ENCODE results near the gene VCAM1. TPM values are rescaled to one million over a fixed set of nuclear protein-coding genes. Genes with fewer than 3 reads are reported as not detected.
"Not testable (repeated sequence)": the region's sequence is repeated elsewhere in the genome, so short reads cannot be mapped to it uniquely, and the experiment has no call there.

VCAM1 gene
- total and polyA plus RNA-seq, 3 experiments from 2014 or later = 0.51 to 4.0 (median 3.5) TPM

- DNase-seq = no peak
- Histone ChIP-seq H3K4me3 (ENCODE audit: low read length) (no peak overlapping the region), H3K36me3 (ENCODE audit: insufficient read depth, low read length) (no peaks in the 10 kb centered on the region), H3K4me1 (ENCODE audit: insufficient read depth, low read length) (no peaks in the 10 kb centered on the region), H3K27me3 (ENCODE audit: insufficient read depth, low read length, poor library complexity, severe bottlenecking) (no peaks in the 10 kb centered on the region), H3K9me3 (ENCODE audit: low read length) (no peaks in the 10 kb centered on the region), H3K27ac (ENCODE audit: low read depth, low read length) (no peak overlapping the region)
- H3K4me1 Mint-ChIP-seq = peaks cover 0 to 2% (median 0%) of the 10 kb centered on the region in 3 donors
- ChIA-PET CTCF (no interaction called here), POLR2A (no interaction called here)
- H3K4me3 Mint-ChIP-seq = no peak overlapping the region
- H3K27me3 Mint-ChIP-seq = peaks cover 0 to 3% of the 10 kb centered on the region in 2 donors
- H3K9me3 Mint-ChIP-seq = no peaks in the 10 kb centered on the region
- no peak overlapping the region for H3K27ac Mint-ChIP-seq
- no peaks in the 10 kb centered on the region for H3K36me3 Mint-ChIP-seq
Measured at GRCh38 chr1:100769323-100769722, 49.8 kb downstream of the VCAM1 start.

GRCh38 chr1:100769906-100770646 lies 50.5 kb downstream of the VCAM1 start:
- CTCF ChIA-PET = no interaction called here
- H3K27me3 Mint-ChIP-seq = no peaks in the 10 kb centered on the region
- H3K4me1 ChIP-seq (ENCODE audit: insufficient read depth, low read length) = no peaks in the 10 kb centered on the region
- no peak for DNase-seq
- no peaks in the 10 kb centered on the region for H3K36me3 Mint-ChIP-seq
- POLR2A ChIA-PET = no interaction called here
- H3K4me1 Mint-ChIP-seq = peaks cover 0 to 4% (median 0%) of the 10 kb centered on the region in 3 donors
- no peaks in the 10 kb centered on the region for H3K9me3 ChIP-seq (ENCODE audit: low read length)
- H3K27me3 ChIP-seq (ENCODE audit: insufficient read depth, low read length, poor library complexity, severe bottlenecking) = no peaks in the 10 kb centered on the region
- H3K9me3 Mint-ChIP-seq = no peaks in the 10 kb centered on the region
- no peak overlapping the region for H3K4me3 ChIP-seq (ENCODE audit: low read length)
- no peak overlapping the region for H3K27ac ChIP-seq (ENCODE audit: low read depth, low read length)
- no peak overlapping the region for H3K27ac Mint-ChIP-seq
- H3K36me3 ChIP-seq (ENCODE audit: insufficient read depth, low read length) = no peaks in the 10 kb centered on the region
- no peak overlapping the region for H3K4me3 Mint-ChIP-seq

- POLR2A ChIA-PET = no interaction called here
Measured at GRCh38 chr1:100773444-100773843, 53.9 kb downstream of the VCAM1 start.

GRCh38 chr1:100774370-100774769 lies 54.8 kb downstream of the VCAM1 start:
- H3K4me1 Mint-ChIP-seq = peaks cover 0 to 4% (median 0%) of the 10 kb centered on the region in 3 donors
- Histone ChIP-seq H3K36me3 (ENCODE audit: insufficient read depth, low read length) (no peaks in the 10 kb centered on the region), H3K9me3 (ENCODE audit: low read length) (no peaks in the 10 kb centered on the region), H3K27me3 (ENCODE audit: insufficient read depth, low read length, poor library complexity, severe bottlenecking) (no peaks in the 10 kb centered on the region), H3K4me1 (ENCODE audit: insufficient read depth, low read length) (no peaks in the 10 kb centered on the region), H3K27ac (ENCODE audit: low read depth, low read length) (no peak overlapping the region), H3K4me3 (ENCODE audit: low read length) (no peak overlapping the region)
- peak overlapping the region in 1 of 8 donors; percentile 62 for H3K27ac Mint-ChIP-seq
- peaks cover 3 to 5% of the 10 kb centered on the region in 2 donors for H3K27me3 Mint-ChIP-seq
- H3K9me3 Mint-ChIP-seq = peaks cover 0 to 4% (median 0%) of the 10 kb centered on the region in 5 donors
- H3K4me3 Mint-ChIP-seq = no peak overlapping the region
- ChIA-PET CTCF (no interaction called here), POLR2A (no interaction called here)
- no peak for DNase-seq
- no peaks in the 10 kb centered on the region for H3K36me3 Mint-ChIP-seq

More at GRCh38 chr1:100773444-100773843, 53.9 kb downstream of the VCAM1 start:
- Mint-ChIP-seq H3K27me3 (peaks cover 0 to 3% of the 10 kb centered on the region in 2 donors), H3K4me1 (peaks cover 0 to 4% (median 0%) of the 10 kb centered on the region in 3 donors), H3K36me3 (no peaks in the 10 kb centered on the region), H3K27ac (no peak overlapping the region), H3K9me3 (no peaks in the 10 kb centered on the region), H3K4me3 (no peak overlapping the region)
- H3K27ac ChIP-seq (ENCODE audit: low read depth, low read length) = no peak overlapping the region
- no peak for DNase-seq
- CTCF ChIA-PET = no interaction called here
- H3K27me3 ChIP-seq (ENCODE audit: insufficient read depth, low read length, poor library complexity, severe bottlenecking) = no peaks in the 10 kb centered on the region
- H3K36me3 ChIP-seq (ENCODE audit: insufficient read depth, low read length) = no peaks in the 10 kb centered on the region
- H3K9me3 ChIP-seq (ENCODE audit: low read length) = no peaks in the 10 kb centered on the region
- no peaks in the 10 kb centered on the region for H3K4me1 ChIP-seq (ENCODE audit: insufficient read depth, low read length)
- no peak overlapping the region for H3K4me3 ChIP-seq (ENCODE audit: low read length)

- POLR2A ChIA-PET = no interaction called here
Measured at GRCh38 chr1:100775483-100775882, 55.9 kb downstream of the VCAM1 start.

GRCh38 chr1:100778748-100779147 lies 59.2 kb downstream of the VCAM1 start:
- Mint-ChIP-seq H3K27me3 (peaks cover 3 to 5% of the 10 kb centered on the region in 2 donors), H3K9me3 (peaks cover 0 to 7% (median 4%) of the 10 kb centered on the region in 5 donors), H3K4me3 (no peak overlapping the region), H3K4me1 (peaks cover 0 to 4% (median 0%) of the 10 kb centered on the region in 3 donors), H3K36me3 (peaks cover 0 to 6% (median 5%) of the 10 kb centered on the region in 3 donors), H3K27ac (no peak overlapping the region)
- H3K4me3 ChIP-seq (ENCODE audit: low read length) = no peak overlapping the region
- no peaks in the 10 kb centered on the region for H3K4me1 ChIP-seq (ENCODE audit: insufficient read depth, low read length)
- POLR2A ChIA-PET = no interaction called here
- no peaks in the 10 kb centered on the region for H3K27me3 ChIP-seq (ENCODE audit: insufficient read depth, low read length, poor library complexity, severe bottlenecking)
- no peaks in the 10 kb centered on the region for H3K36me3 ChIP-seq (ENCODE audit: insufficient read depth, low read length)
- no peak for DNase-seq
- H3K27ac ChIP-seq (ENCODE audit: low read depth, low read length) = no peak overlapping the region
- CTCF ChIA-PET = no interaction called here
- no peaks in the 10 kb centered on the region for H3K9me3 ChIP-seq (ENCODE audit: low read length)

More at GRCh38 chr1:100775483-100775882, 55.9 kb downstream of the VCAM1 start:
- Histone ChIP-seq H3K27me3 (ENCODE audit: insufficient read depth, low read length, poor library complexity, severe bottlenecking) (no peaks in the 10 kb centered on the region), H3K4me1 (ENCODE audit: insufficient read depth, low read length) (no peaks in the 10 kb centered on the region), H3K9me3 (ENCODE audit: low read length) (no peaks in the 10 kb centered on the region), H3K36me3 (ENCODE audit: insufficient read depth, low read length) (no peaks in the 10 kb centered on the region), H3K27ac (ENCODE audit: low read depth, low read length) (no peak overlapping the region), H3K4me3 (ENCODE audit: low read length) (no peak overlapping the region)
- Mint-ChIP-seq H3K36me3 (no peaks in the 10 kb centered on the region), H3K4me1 (peaks cover 0 to 4% (median 0%) of the 10 kb centered on the region in 3 donors), H3K9me3 (peaks cover 0 to 5% (median 0%) of the 10 kb centered on the region in 5 donors), H3K27ac (no peak overlapping the region), H3K4me3 (no peak overlapping the region), H3K27me3 (peaks cover 3 to 5% of the 10 kb centered on the region in 2 donors)
- DNase-seq = no peak
- CTCF ChIA-PET = no interaction called here

- Mint-ChIP-seq H3K4me1 (peaks cover 0 to 5% (median 0%) of the 10 kb centered on the region in 3 donors), H3K27me3 (peaks cover 0 to 5% of the 10 kb centered on the region in 2 donors), H3K27ac (no peak overlapping the region), H3K9me3 (peaks cover 0 to 7% (median 4%) of the 10 kb centered on the region in 5 donors), H3K4me3 (no peak overlapping the region), H3K36me3 (peaks cover 0 to 6% (median 5%) of the 10 kb centered on the region in 3 donors)
- Histone ChIP-seq H3K27me3 (ENCODE audit: insufficient read depth, low read length, poor library complexity, severe bottlenecking) (no peaks in the 10 kb centered on the region), H3K4me3 (ENCODE audit: low read length) (no peak overlapping the region), H3K4me1 (ENCODE audit: insufficient read depth, low read length) (no peaks in the 10 kb centered on the region), H3K27ac (ENCODE audit: low read depth, low read length) (no peak overlapping the region), H3K36me3 (ENCODE audit: insufficient read depth, low read length) (no peaks in the 10 kb centered on the region), H3K9me3 (ENCODE audit: low read length) (no peaks in the 10 kb centered on the region)
- ChIA-PET POLR2A (no interaction called here), CTCF (no interaction called here)
- no peak for DNase-seq
Measured at GRCh38 chr1:100780814-100781213, 61.3 kb downstream of the VCAM1 start.

GRCh38 chr1:100781728-100782127 lies 62.2 kb downstream of the VCAM1 start:
- POLR2A ChIA-PET; H3K27me3 ChIP-seq (ENCODE audit: insufficient read depth, low read length, poor library complexity, severe bottlenecking); H3K36me3 ChIP-seq (ENCODE audit: insufficient read depth, low read length); H3K4me3 Mint-ChIP-seq; H3K9me3 ChIP-seq (ENCODE audit: low read length); H3K4me1 Mint-ChIP-seq; H3K4me3 ChIP-seq (ENCODE audit: low read length); H3K27ac Mint-ChIP-seq; CTCF ChIA-PET; DNase-seq; H3K9me3 Mint-ChIP-seq; H3K27me3 Mint-ChIP-seq; H3K27ac ChIP-seq (ENCODE audit: low read depth, low read length); H3K4me1 ChIP-seq (ENCODE audit: insufficient read depth, low read length); H3K36me3 Mint-ChIP-seq: not testable (repeated sequence)

All from CD8-positive, alpha-beta memory T cell (primary cell).